ENCODE measurements around the gene EYS. TPM values are rescaled to one million over a fixed set of nuclear protein-coding genes. Genes with fewer than 3 reads are reported as not detected.

Gene EYS
- total RNA-seq, 1 donor from 2014 or later, result 2.1 TPM

- Histone ChIP-seq H3K4me1 (ENCODE audit: control insufficient read depth in 3 of 3, insufficient read depth in 3 of 3, low read length in 3 of 3) (no peaks in the 10 kb centered on the region), H3K9ac (ENCODE audit: low read depth in 1 of 3, low read length in 3 of 3) (no peak overlapping the region), H3K4me3 (ENCODE audit: low read length in 3 of 3) (no peak overlapping the region), H3K9me3 (ENCODE audit: control insufficient read depth in 3 of 3, low read length in 3 of 3) (no peaks in the 10 kb centered on the region), H3K27me3 (ENCODE audit: control insufficient read depth in 3 of 3, insufficient read depth in 3 of 3, low read length in 3 of 3) (no peaks in the 10 kb centered on the region), H3K36me3 (ENCODE audit: control insufficient read depth in 3 of 3, insufficient read depth in 3 of 3, low read length in 3 of 3) (no peaks in the 10 kb centered on the region), H3K27ac (ENCODE audit: low read depth, low read length) (no peak overlapping the region)
These were observed 899.2 kb downstream of the EYS start for GRCh38 chr6:64807785-64808184.

GRCh38 chr6:64803470-64804166 lies 903.4 kb downstream of the EYS start:
- no peaks in the 10 kb centered on the region for H3K36me3 ChIP-seq (ENCODE audit: control insufficient read depth in 3 of 3, insufficient read depth in 3 of 3, low read length in 3 of 3)
- no peak overlapping the region for H3K4me3 ChIP-seq (ENCODE audit: low read length in 3 of 3)

GRCh38 chr6:64792534-64792933 lies 914.5 kb downstream of the EYS start:
- Histone ChIP-seq H3K36me3 (ENCODE audit: control insufficient read depth in 3 of 3, insufficient read depth in 3 of 3, low read length in 3 of 3) (no peaks in the 10 kb centered on the region), H3K4me1 (ENCODE audit: control insufficient read depth in 3 of 3, insufficient read depth in 3 of 3, low read length in 3 of 3) (no peaks in the 10 kb centered on the region), H3K27ac (ENCODE audit: low read depth, low read length) (no peak overlapping the region), H3K27me3 (ENCODE audit: control insufficient read depth in 3 of 3, insufficient read depth in 3 of 3, low read length in 3 of 3) (no peaks in the 10 kb centered on the region), H3K4me3 (ENCODE audit: low read length in 3 of 3) (no peak overlapping the region), H3K9ac (ENCODE audit: low read depth in 1 of 3, low read length in 3 of 3) (no peak overlapping the region), H3K9me3 (ENCODE audit: control insufficient read depth in 3 of 3, low read length in 3 of 3) (no peaks in the 10 kb centered on the region)

More at GRCh38 chr6:64803470-64804166, 903.4 kb downstream of the EYS start:
- no peak overlapping the region for H3K9ac ChIP-seq (ENCODE audit: low read depth in 1 of 3, low read length in 3 of 3)
- no peaks in the 10 kb centered on the region for H3K9me3 ChIP-seq (ENCODE audit: control insufficient read depth in 3 of 3, low read length in 3 of 3)
- no peak overlapping the region for H3K27ac ChIP-seq (ENCODE audit: low read depth, low read length)
- H3K4me1 ChIP-seq (ENCODE audit: control insufficient read depth in 3 of 3, insufficient read depth in 3 of 3, low read length in 3 of 3), result no peaks in the 10 kb centered on the region
- no peaks in the 10 kb centered on the region for H3K27me3 ChIP-seq (ENCODE audit: control insufficient read depth in 3 of 3, insufficient read depth in 3 of 3, low read length in 3 of 3)

- no peak overlapping the region for H3K27ac ChIP-seq (ENCODE audit: low read depth, low read length)
- no peaks in the 10 kb centered on the region for H3K4me1 ChIP-seq (ENCODE audit: control insufficient read depth in 3 of 3, insufficient read depth in 3 of 3, low read length in 3 of 3)
- no peaks in the 10 kb centered on the region for H3K9me3 ChIP-seq (ENCODE audit: control insufficient read depth in 3 of 3, low read length in 3 of 3)
- H3K27me3 ChIP-seq (ENCODE audit: control insufficient read depth in 3 of 3, insufficient read depth in 3 of 3, low read length in 3 of 3), result no peaks in the 10 kb centered on the region
- no peak overlapping the region for H3K4me3 ChIP-seq (ENCODE audit: low read length in 3 of 3)
- H3K36me3 ChIP-seq (ENCODE audit: control insufficient read depth in 3 of 3, insufficient read depth in 3 of 3, low read length in 3 of 3), result no peaks in the 10 kb centered on the region
- H3K9ac ChIP-seq (ENCODE audit: low read depth in 1 of 3, low read length in 3 of 3), result no peak overlapping the region
These were observed 917.5 kb downstream of the EYS start for GRCh38 chr6:64789476-64789875.

- H3K4me3 ChIP-seq (ENCODE audit: low read length in 3 of 3), result no peak overlapping the region
- no peak overlapping the region for H3K27ac ChIP-seq (ENCODE audit: low read depth, low read length)
- H3K27me3 ChIP-seq (ENCODE audit: control insufficient read depth in 3 of 3, insufficient read depth in 3 of 3, low read length in 3 of 3), result no peaks in the 10 kb centered on the region
- H3K36me3 ChIP-seq (ENCODE audit: control insufficient read depth in 3 of 3, insufficient read depth in 3 of 3, low read length in 3 of 3), result no peaks in the 10 kb centered on the region
- no peaks in the 10 kb centered on the region for H3K9me3 ChIP-seq (ENCODE audit: control insufficient read depth in 3 of 3, low read length in 3 of 3)
- H3K9ac ChIP-seq (ENCODE audit: low read depth in 1 of 3, low read length in 3 of 3), result no peak overlapping the region
- H3K4me1 ChIP-seq (ENCODE audit: control insufficient read depth in 3 of 3, insufficient read depth in 3 of 3, low read length in 3 of 3), result no peaks in the 10 kb centered on the region
These were observed 920.3 kb downstream of the EYS start for GRCh38 chr6:64786736-64787135.

- Histone ChIP-seq H3K4me3 (ENCODE audit: low read length in 3 of 3) (no peak overlapping the region), H3K9ac (ENCODE audit: low read depth in 1 of 3, low read length in 3 of 3) (no peak overlapping the region), H3K4me1 (ENCODE audit: control insufficient read depth in 3 of 3, insufficient read depth in 3 of 3, low read length in 3 of 3) (no peaks in the 10 kb centered on the region), H3K36me3 (ENCODE audit: control insufficient read depth in 3 of 3, insufficient read depth in 3 of 3, low read length in 3 of 3) (no peaks in the 10 kb centered on the region), H3K27me3 (ENCODE audit: control insufficient read depth in 3 of 3, insufficient read depth in 3 of 3, low read length in 3 of 3) (no peaks in the 10 kb centered on the region), H3K27ac (ENCODE audit: low read depth, low read length) (no peak overlapping the region), H3K9me3 (ENCODE audit: control insufficient read depth in 3 of 3, low read length in 3 of 3) (peaks cover 0 to 3% (median 0%) of the 10 kb centered on the region in 3 donors)
These were observed 924.1 kb downstream of the EYS start for GRCh38 chr6:64782877-64783276.

GRCh38 chr6:64777941-64778785 lies 928.9 kb downstream of the EYS start:
- Histone ChIP-seq H3K9ac (ENCODE audit: low read depth in 1 of 3, low read length in 3 of 3) (no peak overlapping the region), H3K36me3 (ENCODE audit: control insufficient read depth in 3 of 3, insufficient read depth in 3 of 3, low read length in 3 of 3) (no peaks in the 10 kb centered on the region), H3K9me3 (ENCODE audit: control insufficient read depth in 3 of 3, low read length in 3 of 3) (peaks cover 0 to 3% (median 0%) of the 10 kb centered on the region in 3 donors), H3K27me3 (ENCODE audit: control insufficient read depth in 3 of 3, insufficient read depth in 3 of 3, low read length in 3 of 3) (no peaks in the 10 kb centered on the region), H3K27ac (ENCODE audit: low read depth, low read length) (no peak overlapping the region), H3K4me3 (ENCODE audit: low read length in 3 of 3) (no peak overlapping the region), H3K4me1 (ENCODE audit: control insufficient read depth in 3 of 3, insufficient read depth in 3 of 3, low read length in 3 of 3) (no peaks in the 10 kb centered on the region)

GRCh38 chr6:64776359-64776758 lies 930.7 kb downstream of the EYS start:
- Histone ChIP-seq H3K9ac (ENCODE audit: low read depth in 1 of 3, low read length in 3 of 3) (no peak overlapping the region), H3K36me3 (ENCODE audit: control insufficient read depth in 3 of 3, insufficient read depth in 3 of 3, low read length in 3 of 3) (no peaks in the 10 kb centered on the region), H3K4me1 (ENCODE audit: control insufficient read depth in 3 of 3, insufficient read depth in 3 of 3, low read length in 3 of 3) (no peaks in the 10 kb centered on the region), H3K4me3 (ENCODE audit: low read length in 3 of 3) (no peak overlapping the region), H3K27ac (ENCODE audit: low read depth, low read length) (no peak overlapping the region), H3K27me3 (ENCODE audit: control insufficient read depth in 3 of 3, insufficient read depth in 3 of 3, low read length in 3 of 3) (no peaks in the 10 kb centered on the region), H3K9me3 (ENCODE audit: control insufficient read depth in 3 of 3, low read length in 3 of 3) (peaks cover 0 to 3% (median 0%) of the 10 kb centered on the region in 3 donors)

GRCh38 chr6:64774881-64775280 lies 932.1 kb downstream of the EYS start:
- H3K9me3 ChIP-seq (ENCODE audit: control insufficient read depth in 3 of 3, low read length in 3 of 3), result peaks cover 0 to 3% (median 0%) of the 10 kb centered on the region in 3 donors
- H3K4me3 ChIP-seq (ENCODE audit: low read length in 3 of 3), result no peak overlapping the region
- no peaks in the 10 kb centered on the region for H3K4me1 ChIP-seq (ENCODE audit: control insufficient read depth in 3 of 3, insufficient read depth in 3 of 3, low read length in 3 of 3)
- H3K36me3 ChIP-seq (ENCODE audit: control insufficient read depth in 3 of 3, insufficient read depth in 3 of 3, low read length in 3 of 3), result no peaks in the 10 kb centered on the region
- no peak overlapping the region for H3K27ac ChIP-seq (ENCODE audit: low read depth, low read length)
- H3K27me3 ChIP-seq (ENCODE audit: control insufficient read depth in 3 of 3, insufficient read depth in 3 of 3, low read length in 3 of 3), result no peaks in the 10 kb centered on the region
- no peak overlapping the region for H3K9ac ChIP-seq (ENCODE audit: low read depth in 1 of 3, low read length in 3 of 3)

GRCh38 chr6:64750910-64751309 lies 956.1 kb downstream of the EYS start:
- Histone ChIP-seq H3K27ac (ENCODE audit: low read depth, low read length) (no peak overlapping the region), H3K9ac (ENCODE audit: low read depth in 1 of 3, low read length in 3 of 3) (no peak overlapping the region), H3K36me3 (ENCODE audit: control insufficient read depth in 3 of 3, insufficient read depth in 3 of 3, low read length in 3 of 3) (no peaks in the 10 kb centered on the region), H3K4me3 (ENCODE audit: low read length in 3 of 3) (no peak overlapping the region), H3K9me3 (ENCODE audit: control insufficient read depth in 3 of 3, low read length in 3 of 3) (no peaks in the 10 kb centered on the region), H3K27me3 (ENCODE audit: control insufficient read depth in 3 of 3, insufficient read depth in 3 of 3, low read length in 3 of 3) (no peaks in the 10 kb centered on the region), H3K4me1 (ENCODE audit: control insufficient read depth in 3 of 3, insufficient read depth in 3 of 3, low read length in 3 of 3) (no peaks in the 10 kb centered on the region)

All from skeletal muscle tissue (tissue), 4 donors.